ENCODE measurements around the gene SMTNL2.

- no peak for TF ChIP-seq CTCF (conservative IDR thresholded peaks at IDR 0.05; ENCODE audit: low read depth, low read length)
- TF ChIP-seq EZH2 (IDR thresholded peaks at IDR 0.05; ENCODE audit: low read length, unreplicated experiment): no peak
- no peak for TF ChIP-seq EZH2phosphoT487 (IDR thresholded peaks at IDR 0.05; ENCODE audit: borderline replicate concordance, low read length)
Observed at GRCh38 chr17:4573669-4574068, 10.7 kb upstream of the SMTNL2 start.

Measured in PC-3 (cell line).